ENCODE results near the gene SLC9A9. TPM values are rescaled to one million over a fixed set of nuclear protein-coding genes. Genes with fewer than 3 reads are reported as not detected.

The SLC9A9 gene
- total and polyA plus RNA-seq, 4 donors, result 3.3 to 15.0 (median 6.1) TPM

DNA sequence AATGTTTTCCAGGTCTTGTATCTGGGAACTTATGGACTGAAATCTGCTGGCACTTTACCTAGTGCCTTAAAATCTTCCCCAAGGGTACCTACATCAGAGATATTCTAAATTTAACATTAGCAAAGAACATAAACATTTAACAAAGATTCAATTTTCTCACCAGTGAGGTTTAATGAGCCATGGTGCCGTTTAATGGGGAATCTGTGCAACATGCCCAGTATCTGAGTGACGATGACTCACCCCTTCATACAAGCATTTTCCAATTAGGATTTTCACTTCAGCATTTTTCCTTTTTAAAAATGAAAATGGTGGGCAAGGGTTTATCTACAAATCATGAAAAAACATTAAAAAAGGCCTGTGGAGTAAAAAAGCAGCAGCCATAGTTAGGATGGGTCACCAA is 189.4 kb downstream of the SLC9A9 start:
- H3K9ac ChIP-seq (ENCODE audit: low read depth in 1 of 2, low read length in 2 of 2), result no peak overlapping the region
- H3K4me3 ChIP-seq (ENCODE audit: low read depth in 1 of 3, low read length in 3 of 3), result no peak overlapping the region
- no peak for TF ChIP-seq TAF1 (conservative IDR thresholded peaks at IDR 0.05)
- TF ChIP-seq, protein P1, sequence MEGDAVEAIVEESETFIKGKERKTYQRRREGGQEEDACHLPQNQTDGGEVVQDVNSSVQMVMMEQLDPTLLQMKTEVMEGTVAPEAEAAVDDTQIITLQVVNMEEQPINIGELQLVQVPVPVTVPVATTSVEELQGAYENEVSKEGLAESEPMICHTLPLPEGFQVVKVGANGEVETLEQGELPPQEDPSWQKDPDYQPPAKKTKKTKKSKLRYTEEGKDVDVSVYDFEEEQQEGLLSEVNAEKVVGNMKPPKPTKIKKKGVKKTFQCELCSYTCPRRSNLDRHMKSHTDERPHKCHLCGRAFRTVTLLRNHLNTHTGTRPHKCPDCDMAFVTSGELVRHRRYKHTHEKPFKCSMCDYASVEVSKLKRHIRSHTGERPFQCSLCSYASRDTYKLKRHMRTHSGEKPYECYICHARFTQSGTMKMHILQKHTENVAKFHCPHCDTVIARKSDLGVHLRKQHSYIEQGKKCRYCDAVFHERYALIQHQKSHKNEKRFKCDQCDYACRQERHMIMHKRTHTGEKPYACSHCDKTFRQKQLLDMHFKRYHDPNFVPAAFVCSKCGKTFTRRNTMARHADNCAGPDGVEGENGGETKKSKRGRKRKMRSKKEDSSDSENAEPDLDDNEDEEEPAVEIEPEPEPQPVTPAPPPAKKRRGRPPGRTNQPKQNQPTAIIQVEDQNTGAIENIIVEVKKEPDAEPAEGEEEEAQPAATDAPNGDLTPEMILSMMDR (IDR thresholded peaks at IDR 0.05; ENCODE audit: low read depth, low read length, missing input control), result no peak
- no peak for TF ChIP-seq HNF4G (IDR thresholded peaks at IDR 0.05)
- TF ChIP-seq YY1 (IDR thresholded peaks at IDR 0.05), result no peak
- TF ChIP-seq MAX (IDR thresholded peaks at IDR 0.05), result no peak
- no peak for TF ChIP-seq EGR1 (IDR thresholded peaks at IDR 0.05; ENCODE audit: low read depth in 2 of 2)
- no peak for TF ChIP-seq FOXA2 (IDR thresholded peaks at IDR 0.05)
- no peak for TF ChIP-seq NR2F2 (IDR thresholded peaks at IDR 0.05)
- TF ChIP-seq RXRA (IDR thresholded peaks at IDR 0.05), result no peak
- no peaks in the 10 kb centered on the region for H3K27me3 ChIP-seq (ENCODE audit: control insufficient read depth in 4 of 4, insufficient read depth in 4 of 4, low read length in 3 of 4)
- DNase-seq (ENCODE audit: low spot score), result no peak
- WGBS, result 88% methylated on average over 2 of the region's 2 CpGs
- H3K36me3 ChIP-seq (ENCODE audit: control insufficient read depth in 4 of 4, insufficient read depth in 3 of 4, low read depth in 1 of 4, low read length in 3 of 4), result no peaks in the 10 kb centered on the region
- H3K27ac ChIP-seq (ENCODE audit: low read depth in 1 of 2, low read length in 2 of 2), result no peak overlapping the region
- H3K4me1 ChIP-seq (ENCODE audit: control insufficient read depth in 4 of 4, insufficient read depth in 4 of 4, low read length in 3 of 4), result peaks cover 0 to under 1% (median 0%) of the 10 kb centered on the region in 4 donors
- H3K9me3 ChIP-seq (ENCODE audit: control insufficient read depth in 4 of 4, low read length in 3 of 4), result no peaks in the 10 kb centered on the region

DNA sequence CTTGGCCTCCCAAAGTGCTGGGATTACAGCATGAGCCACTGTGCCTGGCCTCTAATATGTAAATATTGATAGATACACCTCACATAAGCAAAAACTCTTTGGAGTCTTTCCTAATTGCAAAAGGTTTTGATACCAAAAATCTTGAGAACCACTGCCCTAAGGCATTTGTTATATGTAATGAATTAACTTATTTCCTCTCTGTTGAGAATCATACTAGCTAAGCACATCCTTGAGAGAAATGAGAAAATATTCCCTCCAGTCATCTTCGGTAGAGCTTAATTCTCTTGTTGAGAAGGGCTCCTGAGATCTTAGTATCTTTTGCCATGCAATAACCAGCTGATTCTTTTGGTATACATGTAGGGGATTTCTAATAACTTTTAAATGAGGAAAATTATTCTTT is 190.2 kb downstream of the SLC9A9 start:
- H3K9me3 ChIP-seq (ENCODE audit: control insufficient read depth in 4 of 4, low read length in 3 of 4), result no peaks in the 10 kb centered on the region
- peaks cover 2 to 5% (median 4%) of the 10 kb centered on the region in 4 donors for H3K4me1 ChIP-seq (ENCODE audit: control insufficient read depth in 4 of 4, insufficient read depth in 4 of 4, low read length in 3 of 4)
- no peak for DNase-seq (ENCODE audit: low spot score)
- no peak overlapping the region for H3K4me3 ChIP-seq (ENCODE audit: low read depth in 1 of 3, low read length in 3 of 3)
- WGBS, result 87% methylated on average over 1 of the region's 1 CpG
- TF ChIP-seq YY1 (IDR thresholded peaks at IDR 0.05) (no peak), TAF1 (conservative IDR thresholded peaks at IDR 0.05) (no peak), RXRA (IDR thresholded peaks at IDR 0.05) (no peak), SP1 (IDR thresholded peaks at IDR 0.05) (no peak), REST (IDR thresholded peaks at IDR 0.05) (no peak), FOXA2 (IDR thresholded peaks at IDR 0.05) (no peak), ATF3 (IDR thresholded peaks at IDR 0.05) (no peak), RAD21 (IDR thresholded peaks at IDR 0.05) (no peak), HNF4A (conservative IDR thresholded peaks at IDR 0.05) (no peak)
- TF ChIP-seq, protein P2, sequence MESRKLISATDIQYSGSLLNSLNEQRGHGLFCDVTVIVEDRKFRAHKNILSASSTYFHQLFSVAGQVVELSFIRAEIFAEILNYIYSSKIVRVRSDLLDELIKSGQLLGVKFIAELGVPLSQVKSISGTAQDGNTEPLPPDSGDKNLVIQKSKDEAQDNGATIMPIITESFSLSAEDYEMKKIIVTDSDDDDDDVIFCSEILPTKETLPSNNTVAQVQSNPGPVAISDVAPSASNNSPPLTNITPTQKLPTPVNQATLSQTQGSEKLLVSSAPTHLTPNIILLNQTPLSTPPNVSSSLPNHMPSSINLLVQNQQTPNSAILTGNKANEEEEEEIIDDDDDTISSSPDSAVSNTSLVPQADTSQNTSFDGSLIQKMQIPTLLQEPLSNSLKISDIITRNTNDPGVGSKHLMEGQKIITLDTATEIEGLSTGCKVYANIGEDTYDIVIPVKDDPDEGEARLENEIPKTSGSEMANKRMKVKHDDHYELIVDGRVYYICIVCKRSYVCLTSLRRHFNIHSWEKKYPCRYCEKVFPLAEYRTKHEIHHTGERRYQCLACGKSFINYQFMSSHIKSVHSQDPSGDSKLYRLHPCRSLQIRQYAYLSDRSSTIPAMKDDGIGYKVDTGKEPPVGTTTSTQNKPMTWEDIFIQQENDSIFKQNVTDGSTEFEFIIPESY (IDR thresholded peaks at IDR 0.05), result no peak
- H3K27me3 ChIP-seq (ENCODE audit: control insufficient read depth in 4 of 4, insufficient read depth in 4 of 4, low read length in 3 of 4), result no peaks in the 10 kb centered on the region
- no peaks in the 10 kb centered on the region for H3K36me3 ChIP-seq (ENCODE audit: control insufficient read depth in 4 of 4, insufficient read depth in 3 of 4, low read depth in 1 of 4, low read length in 3 of 4)
- H3K9ac ChIP-seq (ENCODE audit: low read depth in 1 of 2, low read length in 2 of 2), result no peak overlapping the region
- no peak overlapping the region for H3K27ac ChIP-seq (ENCODE audit: low read depth in 1 of 2, low read length in 2 of 2)
